Mononuclear cell (primary cell): Measurements from ENCODE around the gene RGPD3. TPM values are rescaled to one million over a fixed set of nuclear protein-coding genes. Genes with fewer than 3 reads are reported as not detected.

ENCODE experiments used
- total RNA-seq: library from RNA; depleted of rRNA; stranded (reverse); fragments of >200 nt; gene quantifications from one replicate; pipeline ENCODE4 v1.2.3, GENCODE V29; 2012

Gene RGPD3
- total RNA-seq, 1 donor, result 1.5 TPM

Other genes with a start within 250 kb of the RGPD3 start
- gene CD8B2, start 19.0 kb upstream of the RGPD3 start, total RNA-seq, result 0.73 TPM